ENCODE data around the gene SLC44A2.

The SLC44A2 gene

GRCh38 chr19:10593148-10593547, 32.2 kb upstream of the SLC44A2 start:
- WGBS = 94% methylated on average over 6 of the region's 7 CpGs
- Histone ChIP-seq H2BK120ac (ENCODE audit: low read depth, low read length) (no peak overlapping the region), H3K27me3 (ENCODE audit: control insufficient read depth in 1 of 2, insufficient read depth in 1 of 2, low read length in 2 of 2) (peaks cover under 1 to 7% of the 10 kb centered on the region in 2 experiments), H3K36me3 (ENCODE audit: control insufficient read depth in 1 of 2, insufficient read depth in 2 of 2, low read depth in 1 of 2, low read length in 2 of 2) (no peaks in the 10 kb centered on the region), H2AK5ac (ENCODE audit: low read length, severe bottlenecking) (no peak overlapping the region), H3K4me3 (ENCODE audit: insufficient read depth in 1 of 2, low read depth in 1 of 2, low read length in 2 of 2) (no peak overlapping the region), H3K4me2 (ENCODE audit: low read length, poor library complexity, severe bottlenecking) (no peak overlapping the region), H4K8ac (ENCODE audit: low read length) (no peak overlapping the region), H2BK5ac (ENCODE audit: low read depth, low read length, poor library complexity, severe bottlenecking) (no peak overlapping the region), H3K9me3 (ENCODE audit: control insufficient read depth, low read length) (no peaks in the 10 kb centered on the region), H3K9ac (ENCODE audit: low read length) (no peak overlapping the region), H3K4me1 (ENCODE audit: control insufficient read depth, insufficient read depth, low read depth, low read length) (no peaks in the 10 kb centered on the region), H3K4ac (ENCODE audit: low read depth in 1 of 2, low read length in 2 of 2) (no peak overlapping the region), H3K27ac (ENCODE audit: low read length, poor library complexity, severe bottlenecking) (no peak overlapping the region), H3K14ac (ENCODE audit: low read length in 2 of 2) (no peak overlapping the region), H4K91ac (ENCODE audit: low read length) (no peak overlapping the region), H2AFZ (ENCODE audit: low read depth, low read length) (no peak overlapping the region), H2BK12ac (ENCODE audit: low read length in 2 of 2) (no peak overlapping the region), H3K79me1 (replicated peaks; ENCODE audit: low read length, poor library complexity, severe bottlenecking) (no peaks in the 10 kb centered on the region), H3K18ac (ENCODE audit: low read depth in 1 of 2, low read length in 2 of 2) (no peak overlapping the region), H2BK15ac (ENCODE audit: low read depth, poor library complexity, severe bottlenecking) (no peak overlapping the region), H3K23ac (ENCODE audit: low read length in 2 of 2) (no peak overlapping the region)
- no peak for DNase-seq

- no peak overlapping the region for H4K91ac ChIP-seq (ENCODE audit: low read length)
- no peak for DNase-seq
- H3K79me1 ChIP-seq (replicated peaks; ENCODE audit: low read length, poor library complexity, severe bottlenecking) = no peaks in the 10 kb centered on the region
- no peaks in the 10 kb centered on the region for H3K4me1 ChIP-seq (ENCODE audit: control insufficient read depth, insufficient read depth, low read depth, low read length)
- H3K9ac ChIP-seq (ENCODE audit: low read length) = no peak overlapping the region
- no peak overlapping the region for H3K27ac ChIP-seq (ENCODE audit: low read length, poor library complexity, severe bottlenecking)
- H2AFZ ChIP-seq (ENCODE audit: low read depth, low read length) = no peak overlapping the region
- 72% methylated on average over 9 of the region's 9 CpGs for WGBS
- H3K4me2 ChIP-seq (ENCODE audit: low read length, poor library complexity, severe bottlenecking) = no peak overlapping the region
- H2BK15ac ChIP-seq (ENCODE audit: low read depth, poor library complexity, severe bottlenecking) = no peak overlapping the region
- H3K4ac ChIP-seq (ENCODE audit: low read depth in 1 of 2, low read length in 2 of 2) = no peak overlapping the region
- H2BK120ac ChIP-seq (ENCODE audit: low read depth, low read length) = no peak overlapping the region
- no peak overlapping the region for H4K8ac ChIP-seq (ENCODE audit: low read length)
- H3K27me3 ChIP-seq (ENCODE audit: control insufficient read depth in 1 of 2, insufficient read depth in 1 of 2, low read length in 2 of 2) = peaks cover 0 to 5% of the 10 kb centered on the region in 2 experiments
- no peak overlapping the region for H3K4me3 ChIP-seq (ENCODE audit: insufficient read depth in 1 of 2, low read depth in 1 of 2, low read length in 2 of 2)
- H3K18ac ChIP-seq (ENCODE audit: low read depth in 1 of 2, low read length in 2 of 2) = no peak overlapping the region
- no peak overlapping the region for H3K14ac ChIP-seq (ENCODE audit: low read length in 2 of 2)
- no peak overlapping the region for H2BK12ac ChIP-seq (ENCODE audit: low read length in 2 of 2)
- no peak overlapping the region for H3K23ac ChIP-seq (ENCODE audit: low read length in 2 of 2)
- H2AK5ac ChIP-seq (ENCODE audit: low read length, severe bottlenecking) = no peak overlapping the region
- no peak overlapping the region for H2BK5ac ChIP-seq (ENCODE audit: low read depth, low read length, poor library complexity, severe bottlenecking)
- no peaks in the 10 kb centered on the region for H3K9me3 ChIP-seq (ENCODE audit: control insufficient read depth, low read length)
- H3K36me3 ChIP-seq (ENCODE audit: control insufficient read depth in 1 of 2, insufficient read depth in 2 of 2, low read depth in 1 of 2, low read length in 2 of 2) = no peaks in the 10 kb centered on the region
Observed at GRCh38 chr19:10593820-10594637, 31.3 kb upstream of the SLC44A2 start.

GRCh38 chr19:10600149-10600548, 25.2 kb upstream of the SLC44A2 start:
- Histone ChIP-seq H2AK5ac (ENCODE audit: low read length, severe bottlenecking) (no peak overlapping the region), H4K8ac (ENCODE audit: low read length) (no peak overlapping the region), H3K79me1 (replicated peaks; ENCODE audit: low read length, poor library complexity, severe bottlenecking) (peaks cover 18% of the 10 kb centered on the region), H3K4me3 (ENCODE audit: insufficient read depth in 1 of 2, low read depth in 1 of 2, low read length in 2 of 2) (no peak overlapping the region), H3K4ac (ENCODE audit: low read depth in 1 of 2, low read length in 2 of 2) (no peak overlapping the region), H3K27me3 (ENCODE audit: control insufficient read depth in 1 of 2, insufficient read depth in 1 of 2, low read length in 2 of 2) (peaks cover 7 to 11% of the 10 kb centered on the region in 2 experiments), H3K14ac (ENCODE audit: low read length in 2 of 2) (no peak overlapping the region), H3K4me1 (ENCODE audit: control insufficient read depth, insufficient read depth, low read depth, low read length) (peaks cover 14% of the 10 kb centered on the region), H3K27ac (ENCODE audit: low read length, poor library complexity, severe bottlenecking) (no peak overlapping the region), H2BK12ac (ENCODE audit: low read length in 2 of 2) (no peak overlapping the region), H2BK5ac (ENCODE audit: low read depth, low read length, poor library complexity, severe bottlenecking) (no peak overlapping the region), H3K9ac (ENCODE audit: low read length) (no peak overlapping the region), H4K91ac (ENCODE audit: low read length) (no peak overlapping the region), H3K23ac (ENCODE audit: low read length in 2 of 2) (no peak overlapping the region), H2BK120ac (ENCODE audit: low read depth, low read length) (no peak overlapping the region), H3K9me3 (ENCODE audit: control insufficient read depth, low read length) (no peaks in the 10 kb centered on the region), H2AFZ (ENCODE audit: low read depth, low read length) (no peak overlapping the region), H3K4me2 (ENCODE audit: low read length, poor library complexity, severe bottlenecking) (no peak overlapping the region), H2BK15ac (ENCODE audit: low read depth, poor library complexity, severe bottlenecking) (no peak overlapping the region), H3K36me3 (ENCODE audit: control insufficient read depth in 1 of 2, insufficient read depth in 2 of 2, low read depth in 1 of 2, low read length in 2 of 2) (no peaks in the 10 kb centered on the region), H3K18ac (ENCODE audit: low read depth in 1 of 2, low read length in 2 of 2) (no peak overlapping the region)
- 88% methylated on average over 4 of the region's 5 CpGs for WGBS
- DNase-seq = no peak

GRCh38 chr19:10601999-10602329, 23.4 kb upstream of the SLC44A2 start:
- no peak overlapping the region for H2BK12ac ChIP-seq (ENCODE audit: low read length in 2 of 2)

More at GRCh38 chr19:10601999-10602329, 23.4 kb upstream of the SLC44A2 start:
- H4K91ac ChIP-seq (ENCODE audit: low read length) = no peak overlapping the region
- no peak overlapping the region for H2BK120ac ChIP-seq (ENCODE audit: low read depth, low read length)
- H3K4me1 ChIP-seq (ENCODE audit: control insufficient read depth, insufficient read depth, low read depth, low read length) = peaks cover 14% of the 10 kb centered on the region
- DNase-seq = no peak
- no peak overlapping the region for H2BK15ac ChIP-seq (ENCODE audit: low read depth, poor library complexity, severe bottlenecking)
- no peak overlapping the region for H3K9ac ChIP-seq (ENCODE audit: low read length)
- peaks cover 22% of the 10 kb centered on the region for H3K79me1 ChIP-seq (replicated peaks; ENCODE audit: low read length, poor library complexity, severe bottlenecking)
- no peaks in the 10 kb centered on the region for H3K9me3 ChIP-seq (ENCODE audit: control insufficient read depth, low read length)
- no peak overlapping the region for H3K4me3 ChIP-seq (ENCODE audit: insufficient read depth in 1 of 2, low read depth in 1 of 2, low read length in 2 of 2)
- no peak overlapping the region for H2AFZ ChIP-seq (ENCODE audit: low read depth, low read length)
- H3K36me3 ChIP-seq (ENCODE audit: control insufficient read depth in 1 of 2, insufficient read depth in 2 of 2, low read depth in 1 of 2, low read length in 2 of 2) = no peaks in the 10 kb centered on the region
- H3K18ac ChIP-seq (ENCODE audit: low read depth in 1 of 2, low read length in 2 of 2) = no peak overlapping the region
- WGBS = 58% methylated on average over 3 of the region's 7 CpGs
- no peak overlapping the region for H3K4ac ChIP-seq (ENCODE audit: low read depth in 1 of 2, low read length in 2 of 2)
- H3K4me2 ChIP-seq (ENCODE audit: low read length, poor library complexity, severe bottlenecking) = peak overlapping the region; percentile 35
- no peak overlapping the region for H2BK5ac ChIP-seq (ENCODE audit: low read depth, low read length, poor library complexity, severe bottlenecking)
- H3K27ac ChIP-seq (ENCODE audit: low read length, poor library complexity, severe bottlenecking) = no peak overlapping the region
- H2AK5ac ChIP-seq (ENCODE audit: low read length, severe bottlenecking) = no peak overlapping the region
- peaks cover 7 to 11% of the 10 kb centered on the region in 2 experiments for H3K27me3 ChIP-seq (ENCODE audit: control insufficient read depth in 1 of 2, insufficient read depth in 1 of 2, low read length in 2 of 2)
- no peak overlapping the region for H4K8ac ChIP-seq (ENCODE audit: low read length)
- H3K14ac ChIP-seq (ENCODE audit: low read length in 2 of 2) = no peak overlapping the region
- no peak overlapping the region for H3K23ac ChIP-seq (ENCODE audit: low read length in 2 of 2)

All from mesenchymal stem cell (in vitro differentiated cells and primary cell).